Measurements from ENCODE around the gene CERK.

The CERK gene

GRCh38 chr22:46714550-46714949 is 23.5 kb downstream of the CERK start:
- no peak for DNase-seq (ENCODE audit: low read depth)
- H3K4me3 ChIP-seq (ENCODE audit: control insufficient read depth, low read depth, low read length) = no peak overlapping the region
- TF ChIP-seq CTCF (IDR thresholded peaks at IDR 0.05; ENCODE audit: control insufficient read depth, insufficient read depth, low read depth, low read length, missing control alignments) = no peak

- TF ChIP-seq CTCF (IDR thresholded peaks at IDR 0.05; ENCODE audit: control insufficient read depth, insufficient read depth, low read depth, low read length, missing control alignments) = no peak
- no peak for DNase-seq (ENCODE audit: low read depth)
- H3K4me3 ChIP-seq (ENCODE audit: control insufficient read depth, low read depth, low read length) = no peak overlapping the region
Observed at GRCh38 chr22:46712288-46712687, 25.8 kb downstream of the CERK start.

- H3K4me3 ChIP-seq (ENCODE audit: control insufficient read depth, low read depth, low read length) = no peak overlapping the region
- no peak for DNase-seq (ENCODE audit: low read depth)
- TF ChIP-seq CTCF (IDR thresholded peaks at IDR 0.05; ENCODE audit: control insufficient read depth, insufficient read depth, low read depth, low read length, missing control alignments) = no peak
Observed at GRCh38 chr22:46710806-46711205, 27.2 kb downstream of the CERK start.

- TF ChIP-seq CTCF (IDR thresholded peaks at IDR 0.05; ENCODE audit: control insufficient read depth, insufficient read depth, low read depth, low read length, missing control alignments) = no peak
- no peak for DNase-seq (ENCODE audit: low read depth)
- no peak overlapping the region for H3K4me3 ChIP-seq (ENCODE audit: control insufficient read depth, low read depth, low read length)
Observed at GRCh38 chr22:46708766-46709330, 29.2 kb downstream of the CERK start.

- no peak overlapping the region for H3K4me3 ChIP-seq (ENCODE audit: control insufficient read depth, low read depth, low read length)
- no peak for TF ChIP-seq CTCF (IDR thresholded peaks at IDR 0.05; ENCODE audit: control insufficient read depth, insufficient read depth, low read depth, low read length, missing control alignments)
- DNase-seq (ENCODE audit: low read depth) = no peak
Observed at GRCh38 chr22:46707827-46708570, 30.1 kb downstream of the CERK start.

GRCh38 chr22:46707305-46707704 is 30.7 kb downstream of the CERK start:
- H3K4me3 ChIP-seq (ENCODE audit: control insufficient read depth, low read depth, low read length) = no peak overlapping the region
- DNase-seq (ENCODE audit: low read depth) = no peak
- TF ChIP-seq CTCF (IDR thresholded peaks at IDR 0.05; ENCODE audit: control insufficient read depth, insufficient read depth, low read depth, low read length, missing control alignments) = no peak

Data from AG09309 (cell line).